IPS-NIHi11 (cell line): ENCODE data around the gene GTSE1.

ENCODE experiments used
- DNase-seq: peaks from one replicate; pipeline ENCODE4 v3.0.0; 2012; ENCODE audit warnings: mixed read lengths, low spot score

The GTSE1 gene

DNA sequence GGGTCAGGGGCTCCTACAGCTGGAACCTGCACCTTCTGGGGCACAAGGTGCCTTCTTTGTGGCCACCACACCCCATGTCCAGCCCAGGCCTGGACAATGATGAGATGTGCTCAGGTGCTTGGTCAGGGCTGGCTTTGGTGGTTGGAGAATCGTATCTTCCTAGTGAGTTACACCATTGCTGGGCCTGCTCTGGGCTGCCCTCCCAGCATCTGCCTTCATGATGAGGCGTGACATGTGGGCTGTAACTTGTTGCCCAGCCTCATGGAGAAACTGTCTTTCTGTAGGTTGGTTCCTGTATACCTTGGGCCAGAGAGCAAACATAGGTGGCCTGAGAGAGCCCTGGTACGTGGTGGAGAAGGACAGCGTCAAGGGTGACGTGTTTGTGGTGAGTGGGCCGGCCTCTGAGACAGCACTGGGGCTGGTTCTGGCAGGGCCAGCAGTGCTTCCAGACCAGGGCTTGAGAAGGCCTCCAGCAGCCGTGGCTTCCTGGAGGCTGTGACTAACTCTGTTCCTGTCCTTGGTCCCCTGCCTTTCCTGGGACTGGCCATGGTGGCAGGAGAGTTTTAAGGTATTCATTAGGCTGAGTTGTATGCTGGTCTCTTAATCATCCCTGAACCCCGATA is 56.9 kb downstream of the GTSE1 start:
- no peak for DNase-seq

GRCh38 chr22:46354176-46354992 is 57.7 kb downstream of the GTSE1 start:
- DNase-seq = no peak

GRCh38 chr22:46354993-46355305 is 58.3 kb downstream of the GTSE1 start:
- no peak for DNase-seq

GRCh38 chr22:46355369-46355995 is 58.8 kb downstream of the GTSE1 start:
- DNase-seq = peak; percentile 95

DNA sequence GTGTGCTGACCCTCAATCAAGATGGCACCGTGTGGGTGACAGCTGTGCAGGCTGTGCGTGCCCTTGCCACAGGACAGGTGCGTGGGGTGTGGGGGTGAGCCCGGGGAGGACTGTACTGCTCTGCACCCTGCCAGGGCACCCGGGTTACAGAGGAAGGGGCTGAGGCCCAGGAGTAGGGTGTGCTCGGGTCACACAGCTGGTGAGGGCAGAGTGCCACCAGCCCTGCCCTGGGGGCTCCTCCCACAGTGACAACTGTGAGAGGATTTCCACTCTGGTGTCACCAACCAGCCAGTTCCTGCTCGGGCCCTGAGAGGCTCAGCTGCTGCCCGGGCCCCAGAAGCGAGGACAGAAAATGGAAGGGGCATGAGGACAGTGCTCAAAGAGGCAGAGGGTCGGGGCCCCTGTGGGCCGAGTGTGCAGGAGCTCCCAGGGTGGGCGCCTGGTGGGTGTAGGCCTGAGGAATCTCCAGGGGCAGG is 59.4 kb downstream of the GTSE1 start:
- DNase-seq = no peak

DNA sequence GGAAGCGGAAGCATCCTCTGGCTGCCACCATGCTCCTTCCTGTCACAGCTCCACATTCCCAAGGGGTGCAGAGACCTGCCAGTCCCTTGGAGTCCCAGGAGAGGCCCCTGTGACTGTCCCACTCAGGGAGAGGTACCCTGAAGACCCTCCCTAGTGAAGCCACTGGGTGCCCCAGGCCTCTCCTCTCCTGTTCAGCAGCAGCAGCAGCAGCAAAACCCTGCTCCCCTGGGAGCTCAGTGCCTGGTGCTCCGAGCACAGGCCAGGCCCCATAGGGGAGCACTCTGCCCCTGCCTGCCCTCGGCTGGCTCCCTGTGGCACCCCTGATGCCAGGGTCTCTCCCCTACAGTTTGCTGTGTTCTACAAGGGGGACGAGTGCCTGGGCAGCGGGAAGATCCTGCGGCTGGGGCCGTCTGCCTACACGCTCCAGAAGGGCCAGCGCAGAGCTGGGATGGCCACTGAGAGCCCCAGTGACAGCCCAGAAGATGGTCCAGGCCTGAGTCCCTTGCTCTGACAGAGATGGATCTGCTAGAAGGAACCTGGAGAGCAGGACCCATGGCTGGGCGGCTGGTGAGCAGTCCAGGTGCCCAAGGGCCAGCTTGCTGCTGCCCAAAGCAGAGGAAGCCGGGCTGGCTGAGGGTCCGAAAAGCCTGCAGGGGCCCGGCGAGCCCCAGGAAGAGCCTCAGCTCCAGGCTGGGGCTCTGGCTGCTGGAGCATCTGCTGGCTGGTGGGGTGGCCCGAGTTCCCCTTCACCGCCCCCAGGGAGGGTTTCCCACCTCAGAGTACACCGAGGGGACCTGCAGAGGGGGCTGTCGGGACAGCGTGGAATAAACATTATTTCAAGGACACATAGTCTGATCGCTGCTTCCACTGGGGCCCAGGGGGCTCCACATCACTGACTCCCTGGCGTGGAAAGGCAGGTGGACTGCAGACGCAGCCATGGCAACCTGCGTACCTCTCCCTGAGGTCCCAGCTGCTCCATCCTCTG is 60.1 kb downstream of the GTSE1 start:
- no peak for DNase-seq

DNA sequence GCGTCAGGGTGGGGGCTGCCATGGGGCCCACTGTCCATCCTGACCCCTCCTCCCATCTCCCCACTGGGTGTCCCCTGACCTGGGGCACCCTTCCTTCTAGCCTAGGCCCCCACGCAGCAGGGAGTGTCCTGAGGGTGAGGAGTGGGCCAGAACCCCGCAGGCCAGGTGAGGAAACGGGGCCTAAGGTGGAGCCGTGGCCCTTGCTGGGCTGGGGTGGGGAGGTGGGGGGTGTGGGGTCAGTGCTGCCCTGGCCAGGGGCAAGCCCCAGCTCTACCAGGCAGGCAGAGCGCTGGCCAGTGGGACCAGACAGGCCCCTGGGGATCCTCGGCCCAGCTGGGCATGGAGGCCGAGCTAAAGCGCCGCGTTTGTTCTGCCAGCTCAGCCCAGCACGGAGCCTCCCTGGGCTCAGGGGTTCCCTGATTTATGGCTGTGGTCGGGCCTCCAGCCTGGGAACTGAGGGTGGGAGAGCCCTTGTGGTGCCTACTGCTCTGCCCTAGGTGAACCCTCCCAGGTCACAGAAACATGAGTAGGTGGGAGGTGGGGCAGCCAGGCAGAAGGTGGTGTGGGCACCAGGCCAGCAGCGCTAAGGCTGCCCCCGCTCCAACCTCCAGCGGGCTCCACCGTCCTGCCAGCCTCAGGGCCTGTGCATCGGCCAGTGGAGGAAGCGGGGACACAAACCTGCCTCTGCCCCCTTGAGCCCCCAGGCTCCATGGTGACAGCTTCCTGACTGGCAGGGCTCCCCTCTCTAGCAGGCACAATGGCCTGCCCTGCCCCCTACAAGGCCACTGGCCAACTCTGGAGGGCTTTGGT is 61.2 kb downstream of the GTSE1 start:
- DNase-seq = no peak

DNA sequence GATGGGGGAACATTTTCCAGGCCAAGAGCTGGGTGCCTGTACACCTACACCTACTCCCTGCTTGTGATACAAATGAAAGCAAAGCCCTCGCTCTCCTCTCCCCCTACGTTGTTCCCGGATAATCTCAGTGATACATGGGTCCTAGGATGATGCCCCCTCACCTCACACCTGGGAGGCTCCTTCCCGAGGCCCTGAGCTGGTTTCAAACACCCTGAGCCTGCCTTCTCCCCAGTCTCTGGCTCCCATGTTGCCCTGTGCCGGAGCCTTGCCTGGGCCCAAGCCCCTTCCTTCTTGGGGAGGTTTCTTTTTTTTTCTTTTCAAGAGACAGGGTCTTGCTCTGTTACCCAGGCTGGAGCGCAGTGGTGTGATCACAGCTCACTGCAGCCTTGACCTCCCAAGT is 62.1 kb downstream of the GTSE1 start:
- DNase-seq = no peak

- no peak for DNase-seq
Measured at GRCh38 chr22:46359362-46359761, 62.7 kb downstream of the GTSE1 start.

DNA sequence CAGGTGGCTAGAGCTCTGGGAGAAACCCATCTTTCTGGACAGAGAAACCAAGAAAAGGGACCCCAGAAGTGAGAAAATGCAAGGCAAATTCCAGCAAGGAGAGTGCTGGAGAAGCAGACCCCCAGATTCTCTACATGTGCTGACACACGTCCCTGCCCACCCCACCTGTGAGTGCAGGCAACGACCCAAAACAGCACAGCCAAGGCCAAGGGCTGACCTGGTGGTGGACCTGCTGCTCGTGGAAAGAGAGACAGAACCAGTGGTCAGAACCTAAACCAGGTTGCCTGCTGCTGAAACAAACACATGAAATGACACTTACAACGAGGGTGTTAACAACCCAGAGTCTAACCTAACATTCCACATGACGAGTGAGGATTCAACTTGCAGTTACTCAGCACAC is 63.4 kb downstream of the GTSE1 start:
- no peak for DNase-seq

DNA sequence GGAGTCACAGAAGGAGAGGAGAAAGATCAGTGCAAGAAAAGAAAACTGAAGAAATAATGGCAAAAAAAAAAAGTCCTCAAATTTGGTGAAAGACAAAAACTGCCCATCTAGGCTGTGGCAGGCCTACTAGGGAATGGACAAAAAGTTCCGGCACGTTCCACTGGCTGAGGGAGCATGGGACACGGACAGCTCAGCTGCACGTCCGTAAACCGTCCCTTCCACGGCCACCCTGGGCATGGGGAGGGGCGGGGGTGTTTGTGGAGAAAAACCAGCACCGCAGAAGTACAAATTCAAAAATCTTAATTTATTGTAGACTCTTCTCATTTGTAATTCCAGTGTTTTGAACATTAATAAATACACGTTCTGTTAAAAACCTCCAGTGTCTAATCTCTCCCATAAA is 64.2 kb downstream of the GTSE1 start:
- DNase-seq = no peak

- no peak for DNase-seq
Measured at GRCh38 chr22:46361826-46362202, 65.1 kb downstream of the GTSE1 start.

GRCh38 chr22:46362203-46362933 is 65.7 kb downstream of the GTSE1 start:
- no peak for DNase-seq

- no peak for DNase-seq
Measured at GRCh38 chr22:46362934-46363515, 66.4 kb downstream of the GTSE1 start.

DNA sequence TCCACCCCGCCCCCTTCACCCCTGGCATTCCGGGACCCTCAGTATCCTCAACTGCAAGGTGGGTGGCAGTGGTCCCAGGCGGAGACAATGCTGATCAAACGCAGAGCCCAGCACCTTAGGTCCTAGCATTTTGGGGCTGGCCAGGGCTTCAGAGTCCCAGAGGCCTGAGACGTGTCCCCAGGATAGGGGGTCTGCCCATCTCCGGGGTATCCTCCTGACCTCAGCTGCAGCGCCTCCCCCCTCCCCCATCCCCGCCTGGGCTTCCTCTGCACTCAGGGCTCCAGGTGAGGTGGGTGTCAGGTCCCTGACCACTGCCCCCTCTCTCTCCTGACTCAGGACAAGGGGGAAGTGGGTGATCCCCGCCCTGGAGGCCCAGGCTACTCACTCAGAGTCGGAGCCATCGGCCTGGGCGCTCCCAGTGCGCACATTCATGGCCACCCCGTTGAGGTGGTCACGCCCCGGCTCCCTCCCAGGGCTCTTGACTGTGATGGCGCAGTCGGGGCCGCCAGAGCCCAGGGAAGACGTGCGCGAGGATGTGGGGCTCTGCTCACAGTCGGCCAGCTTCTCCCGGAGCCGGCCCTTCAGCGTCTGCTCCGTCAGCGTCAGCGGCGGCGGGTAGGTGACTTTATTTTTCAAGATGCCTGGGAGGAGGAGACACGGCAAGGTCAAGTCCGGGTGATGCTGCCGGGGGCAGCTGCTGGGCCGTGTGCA is 67.1 kb downstream of the GTSE1 start:
- DNase-seq = no peak

- DNase-seq = no peak
Measured at GRCh38 chr22:46364341-46365165, 67.9 kb downstream of the GTSE1 start.

GRCh38 chr22:46365166-46365624 is 68.5 kb downstream of the GTSE1 start:
- DNase-seq = no peak

DNA sequence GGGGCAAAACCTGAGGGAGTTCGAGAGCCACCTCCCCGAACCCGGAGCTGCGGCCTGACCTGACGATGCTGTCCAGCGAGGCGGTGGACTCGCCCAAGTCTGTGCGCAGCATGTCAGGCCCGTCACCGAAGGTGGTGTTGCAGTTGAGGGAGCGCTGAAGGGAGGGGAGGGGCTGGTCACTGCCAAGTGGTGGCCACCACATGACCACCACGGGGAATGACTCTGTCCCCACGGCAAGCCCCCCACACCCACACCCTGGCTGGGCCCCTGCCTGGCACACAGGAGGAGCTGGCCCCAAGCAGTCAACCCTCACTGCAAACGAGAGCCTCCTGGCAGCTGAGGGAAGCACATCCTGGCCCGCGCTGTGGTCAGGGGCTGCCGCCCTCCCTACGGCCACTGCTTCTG is 69.7 kb downstream of the GTSE1 start:
- peak; percentile 14 for DNase-seq
